GM18526 (cell line): ENCODE results near the gene PDCD2L.
A peak's percentile ranks its signal among the peaks of the same experiment; 100 is the strongest.

Source experiments
- POLR2A ChIP-seq: IDR thresholded peaks from 3 replicates; pipeline ENCODE4 v1.6.1; 2011; ENCODE audit not compliant: insufficient read length; ENCODE audit errors: extremely low read depth

The PDCD2L gene

GRCh38 chr19:34404109-34404909 is at the start of gene PDCD2L:
TSS of gene PDCD2L (plus strand) at chr19:34404399. CDS start at chr19:34404431, 32 bp downstream.
- TF ChIP-seq POLR2A = peak; percentile 79

- no peak for TF ChIP-seq POLR2A
Measured at GRCh38 chr19:34355201-34355600, 49.0 kb upstream of the PDCD2L start.

- TF ChIP-seq POLR2A = no peak
Measured at GRCh38 chr19:34356875-34357274, 47.3 kb upstream of the PDCD2L start.

GRCh38 chr19:34357431-34357830 is 46.8 kb upstream of the PDCD2L start:
- no peak for TF ChIP-seq POLR2A

GRCh38 chr19:34359140-34359953 is 44.9 kb upstream of the PDCD2L start:
- peak; percentile 56 for TF ChIP-seq POLR2A

GRCh38 chr19:34359954-34360315 is 44.3 kb upstream of the PDCD2L start:
- TF ChIP-seq POLR2A = no peak

GRCh38 chr19:34360354-34360909 is 43.8 kb upstream of the PDCD2L start:
- no peak for TF ChIP-seq POLR2A

GRCh38 chr19:34362679-34363069 is 41.5 kb upstream of the PDCD2L start:
- no peak for TF ChIP-seq POLR2A

GRCh38 chr19:34363094-34363493 is 41.1 kb upstream of the PDCD2L start:
- no peak for TF ChIP-seq POLR2A

- no peak for TF ChIP-seq POLR2A
Measured at GRCh38 chr19:34363930-34364329, 40.3 kb upstream of the PDCD2L start.

GRCh38 chr19:34364462-34364829 is 39.8 kb upstream of the PDCD2L start:
- TF ChIP-seq POLR2A = no peak

GRCh38 chr19:34364830-34365462 is 39.3 kb upstream of the PDCD2L start, which contains the start of gene GPI:
TSS of gene GPI (plus strand) at chr19:34365196. CDS start at chr19:34365267, 71 bp downstream.
- peak; percentile 93 for TF ChIP-seq POLR2A

GRCh38 chr19:34365463-34366401 is 38.5 kb upstream of the PDCD2L start:
- no peak for TF ChIP-seq POLR2A
